GM12872 (cell line): ENCODE data around the gene LMX1A.

Experiments
- TF ChIP-seq, protein P1 (sequence below): IDR thresholded peaks from 3 replicates; pipeline ENCODE4 v1.5.1; 2011; ENCODE audit warnings: low read depth, mild to moderate bottlenecking, low read length, moderate library complexity; ENCODE audit not compliant: insufficient read depth

LMX1A gene

DNA sequence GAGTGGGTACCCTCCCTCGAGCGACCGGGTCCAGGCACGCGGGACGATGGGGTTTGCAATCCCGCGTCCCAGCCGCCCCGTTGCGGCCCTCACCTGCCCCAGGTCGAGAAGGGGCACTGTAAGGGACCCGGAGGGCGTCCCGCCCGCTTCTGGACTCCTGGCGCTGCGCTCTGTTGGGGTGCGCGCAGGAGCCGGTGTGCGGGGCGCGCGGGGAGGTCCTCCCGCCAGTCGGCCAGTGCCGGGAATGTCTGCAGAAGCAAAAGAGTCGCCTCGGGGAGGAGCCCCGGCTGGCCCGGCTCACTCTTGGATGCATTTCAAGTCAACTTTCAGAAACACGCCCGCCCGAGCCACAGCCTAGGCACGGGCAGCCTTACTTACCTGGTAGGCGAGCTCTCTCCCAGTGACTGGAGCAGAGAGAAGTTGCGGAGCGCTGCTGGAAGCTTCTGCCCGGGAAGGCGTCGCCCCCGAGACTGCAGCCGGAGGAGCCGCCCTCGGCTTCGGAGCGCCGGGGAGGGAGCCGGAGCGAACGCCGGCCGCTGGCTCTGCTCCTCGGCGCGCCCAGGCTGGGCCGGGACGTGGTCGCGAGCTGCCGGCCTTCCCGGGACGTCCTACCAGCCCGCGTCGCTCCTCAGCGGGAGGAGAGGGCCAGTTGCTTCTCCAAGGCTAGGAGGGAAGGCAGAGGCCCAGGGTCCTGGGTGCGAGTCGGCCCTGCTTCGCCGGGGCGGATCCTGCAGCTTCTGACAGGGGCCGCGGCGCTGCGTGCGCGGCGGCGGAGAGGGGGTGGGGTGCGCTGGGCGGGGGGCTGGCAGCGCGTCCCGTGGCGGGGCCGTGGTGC lies at the start of gene LMX1A:
Gene LMX1A, minus strand, starts transcription at position 739 of the 835 bp plus-strand sequence. CDS start 1,156 bp downstream, outside the sequence.
- TF ChIP-seq, protein P1, sequence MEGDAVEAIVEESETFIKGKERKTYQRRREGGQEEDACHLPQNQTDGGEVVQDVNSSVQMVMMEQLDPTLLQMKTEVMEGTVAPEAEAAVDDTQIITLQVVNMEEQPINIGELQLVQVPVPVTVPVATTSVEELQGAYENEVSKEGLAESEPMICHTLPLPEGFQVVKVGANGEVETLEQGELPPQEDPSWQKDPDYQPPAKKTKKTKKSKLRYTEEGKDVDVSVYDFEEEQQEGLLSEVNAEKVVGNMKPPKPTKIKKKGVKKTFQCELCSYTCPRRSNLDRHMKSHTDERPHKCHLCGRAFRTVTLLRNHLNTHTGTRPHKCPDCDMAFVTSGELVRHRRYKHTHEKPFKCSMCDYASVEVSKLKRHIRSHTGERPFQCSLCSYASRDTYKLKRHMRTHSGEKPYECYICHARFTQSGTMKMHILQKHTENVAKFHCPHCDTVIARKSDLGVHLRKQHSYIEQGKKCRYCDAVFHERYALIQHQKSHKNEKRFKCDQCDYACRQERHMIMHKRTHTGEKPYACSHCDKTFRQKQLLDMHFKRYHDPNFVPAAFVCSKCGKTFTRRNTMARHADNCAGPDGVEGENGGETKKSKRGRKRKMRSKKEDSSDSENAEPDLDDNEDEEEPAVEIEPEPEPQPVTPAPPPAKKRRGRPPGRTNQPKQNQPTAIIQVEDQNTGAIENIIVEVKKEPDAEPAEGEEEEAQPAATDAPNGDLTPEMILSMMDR, result no peak

DNA sequence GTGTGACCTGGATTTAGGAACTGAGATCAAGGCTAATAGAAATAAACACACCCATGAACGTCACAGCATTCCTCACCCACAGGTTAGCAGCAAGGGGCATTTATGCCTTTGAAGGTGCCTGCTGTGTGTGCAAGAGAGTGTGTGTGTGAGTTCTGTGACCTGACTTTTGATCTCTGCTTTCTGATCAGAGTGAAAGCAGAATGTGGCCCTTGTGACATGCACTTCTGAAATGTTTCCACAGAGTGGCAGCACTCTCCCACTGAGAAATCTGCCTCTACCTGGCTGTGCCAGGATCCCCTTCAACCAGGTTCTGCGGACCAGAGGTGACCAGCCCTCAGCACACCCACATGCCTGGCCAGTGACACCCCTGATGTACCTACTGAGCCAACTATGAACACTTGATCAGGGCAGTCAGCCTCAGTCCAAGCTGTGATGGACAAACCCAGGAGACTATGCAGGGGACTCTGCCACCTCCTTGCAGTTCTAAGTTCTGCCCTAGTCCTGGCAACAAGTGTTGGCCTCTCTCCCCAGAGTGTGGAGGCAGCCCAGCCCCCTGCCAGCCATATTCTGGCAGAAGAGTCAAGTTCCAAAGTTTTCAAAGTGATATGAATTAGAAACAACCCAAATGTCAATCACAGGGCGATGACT lies 47.4 kb upstream of the LMX1A start:
- TF ChIP-seq, protein P1, result peak; percentile 79

DNA sequence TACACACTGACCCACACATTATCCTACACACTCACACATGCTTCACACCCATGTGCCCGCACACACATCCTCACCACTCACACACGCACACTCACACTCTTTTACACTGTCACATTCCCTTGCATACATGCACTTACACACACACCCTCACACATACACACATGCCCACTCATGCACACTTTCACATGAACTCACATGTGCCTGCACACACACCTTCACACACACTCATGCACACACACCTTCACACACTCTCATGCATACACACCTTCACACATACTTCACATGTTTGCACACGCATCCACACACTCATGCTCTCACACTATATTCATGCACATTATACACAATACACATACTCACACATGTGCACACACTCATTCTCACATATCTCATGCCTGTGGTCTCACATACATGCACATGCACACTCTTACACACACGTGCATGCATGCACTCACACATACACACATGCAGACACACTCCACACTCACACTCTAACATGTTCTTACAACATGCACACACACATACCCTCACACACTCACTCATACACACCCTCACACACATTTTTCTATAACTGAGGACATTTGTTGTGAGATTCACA lies 46.1 kb upstream of the LMX1A start:
- TF ChIP-seq, protein P1, result no peak

DNA sequence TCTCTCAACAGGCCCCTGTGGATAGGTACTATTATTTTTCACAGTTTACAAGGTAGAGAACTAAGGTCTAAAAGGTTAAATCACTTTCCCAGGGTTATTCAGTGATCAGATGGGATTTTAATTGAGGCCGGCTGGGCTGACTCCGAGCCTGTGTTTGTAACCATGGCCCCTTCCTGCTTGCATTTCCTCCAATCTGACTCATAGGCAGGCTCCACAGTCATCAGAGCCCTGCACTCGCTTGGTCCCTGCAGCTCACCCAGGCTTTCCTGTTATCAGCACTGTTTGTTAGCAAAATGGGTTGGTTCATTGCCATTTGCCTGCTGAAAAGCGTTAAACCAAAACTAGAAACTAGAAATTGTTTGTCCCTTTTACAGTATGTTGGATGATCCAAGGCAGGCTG lies 41.4 kb upstream of the LMX1A start:
- TF ChIP-seq, protein P1, result no peak

DNA sequence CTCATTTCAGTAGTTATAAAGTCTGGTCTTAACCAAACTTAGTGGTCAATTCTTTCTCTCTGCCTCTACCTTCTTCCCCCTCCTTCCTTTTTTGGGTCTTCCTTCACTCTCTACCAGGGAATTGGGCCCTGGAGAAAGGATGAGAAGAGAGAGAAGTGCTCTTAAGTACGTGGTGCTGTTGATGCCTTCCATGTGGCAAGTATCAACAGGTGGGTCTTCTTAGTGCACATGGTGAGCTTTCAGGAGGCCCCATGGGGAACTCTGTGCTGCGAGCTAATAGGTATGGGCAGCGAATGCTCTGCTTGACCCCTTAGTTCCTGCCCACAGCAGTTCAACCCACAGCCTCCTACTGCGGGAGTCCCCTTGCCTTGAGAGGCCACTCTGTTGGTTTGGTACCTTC lies 39.4 kb upstream of the LMX1A start:
- TF ChIP-seq, protein P1, result no peak

DNA sequence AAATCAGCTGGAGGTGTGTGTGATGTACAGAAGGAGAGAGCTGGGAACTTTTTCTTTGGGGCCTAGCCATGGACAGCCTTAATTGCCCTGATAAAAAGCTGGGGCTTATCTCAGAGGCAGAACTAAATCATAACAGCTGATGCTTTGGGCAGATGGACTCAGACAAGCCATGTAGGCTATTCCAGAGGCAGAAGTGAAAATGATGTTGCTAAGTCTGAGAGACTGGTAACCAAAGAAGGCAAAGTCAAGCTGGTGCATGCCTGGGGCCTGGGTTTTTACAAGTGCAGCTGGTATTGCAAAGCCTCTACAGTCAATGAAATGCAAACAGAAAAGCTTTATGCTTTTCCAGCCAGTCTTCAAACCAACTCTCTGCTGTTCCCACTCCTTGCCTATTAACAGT lies 39.0 kb upstream of the LMX1A start:
- TF ChIP-seq, protein P1, result no peak
